SK-N-SH (cell line): Measurements from ENCODE around the gene SLC1A7.
"Not testable (repeated sequence)": the region's sequence is repeated elsewhere in the genome, so short reads cannot be mapped to it uniquely, and the experiment has no call there.

Source experiments
- CHD2 ChIP-seq: fragments of 150-350 bp; IDR thresholded peaks from 2 replicates; pipeline ENCODE4 v1.6.1; 2018; ENCODE audit warnings: low read length; ENCODE audit not compliant: partially characterized antibody
- EP300 ChIP-seq, 2 experiments: IDR thresholded peaks; 2 replicates each; pipeline versions ENCODE4 v1.4.0 to v1.6.1; 2012; ENCODE audit warnings: borderline replicate concordance in 1 of 2, low read depth in 1 of 2, low read length in 1 of 2
- RCOR1 ChIP-seq: fragments of 150-350 bp; IDR thresholded peaks from 2 replicates; pipeline ENCODE4 v1.6.1; 2017; ENCODE audit warnings: antibody characterized with exemption, low read length
- REST ChIP-seq: IDR thresholded peaks from 2 replicates; pipeline ENCODE4 v1.6.1; 2012; ENCODE audit warnings: mild to moderate bottlenecking, low read depth, low read length, moderate library complexity
- SMC3 ChIP-seq: IDR thresholded peaks from 2 replicates; pipeline ENCODE4 v1.6.1; 2012; ENCODE audit warnings: low read depth, low read length, improper control_type of control experiment
- TAF1 ChIP-seq: IDR thresholded peaks from 2 replicates; pipeline ENCODE4 v1.6.1; 2012; ENCODE audit warnings: low read depth, mild to moderate bottlenecking, low read length, moderate library complexity, borderline replicate concordance
- TEAD4 ChIP-seq: IDR thresholded peaks from 2 replicates; pipeline ENCODE4 v1.4.0; 2012; ENCODE audit warnings: mild to moderate bottlenecking, borderline replicate concordance; ENCODE audit not compliant: insufficient read depth
- USF1 ChIP-seq: IDR thresholded peaks from 2 replicates; pipeline ENCODE4 v1.4.0; 2012; ENCODE audit warnings: low read depth, borderline replicate concordance
- ZBTB33 ChIP-seq: IDR thresholded peaks from 2 replicates; pipeline ENCODE4 v1.4.0; 2012; ENCODE audit warnings: low read depth, borderline replicate concordance
- TF ChIP-seq, protein P1 (sequence below): fragments of 200-600 bp; sonication (generic); IDR thresholded peaks from 2 replicates; pipeline ENCODE4 v1.6.1; 2017; ENCODE audit warnings: antibody characterized with exemption, mild to moderate bottlenecking, moderate library complexity

GRCh38 chr1:53185955-53186297 lies 43.5 kb upstream of the SLC1A7 start:
- not testable (repeated sequence) for TF ChIP-seq SMC3; REST; TEAD4; USF1; CHD2; EP300 (IDR thresholded peaks at IDR 0.05; ENCODE audit: borderline replicate concordance in 1 of 2, low read depth in 1 of 2, low read length in 1 of 2); TAF1; RCOR1; ZBTB33
- TF ChIP-seq, protein P1, sequence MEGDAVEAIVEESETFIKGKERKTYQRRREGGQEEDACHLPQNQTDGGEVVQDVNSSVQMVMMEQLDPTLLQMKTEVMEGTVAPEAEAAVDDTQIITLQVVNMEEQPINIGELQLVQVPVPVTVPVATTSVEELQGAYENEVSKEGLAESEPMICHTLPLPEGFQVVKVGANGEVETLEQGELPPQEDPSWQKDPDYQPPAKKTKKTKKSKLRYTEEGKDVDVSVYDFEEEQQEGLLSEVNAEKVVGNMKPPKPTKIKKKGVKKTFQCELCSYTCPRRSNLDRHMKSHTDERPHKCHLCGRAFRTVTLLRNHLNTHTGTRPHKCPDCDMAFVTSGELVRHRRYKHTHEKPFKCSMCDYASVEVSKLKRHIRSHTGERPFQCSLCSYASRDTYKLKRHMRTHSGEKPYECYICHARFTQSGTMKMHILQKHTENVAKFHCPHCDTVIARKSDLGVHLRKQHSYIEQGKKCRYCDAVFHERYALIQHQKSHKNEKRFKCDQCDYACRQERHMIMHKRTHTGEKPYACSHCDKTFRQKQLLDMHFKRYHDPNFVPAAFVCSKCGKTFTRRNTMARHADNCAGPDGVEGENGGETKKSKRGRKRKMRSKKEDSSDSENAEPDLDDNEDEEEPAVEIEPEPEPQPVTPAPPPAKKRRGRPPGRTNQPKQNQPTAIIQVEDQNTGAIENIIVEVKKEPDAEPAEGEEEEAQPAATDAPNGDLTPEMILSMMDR: not testable (repeated sequence)
